HG02610 (cell line): ENCODE data around the gene OTOG.

Source experiments
- ATAC-seq: cut with Tn5 transposase; IDR thresholded peaks from one replicate; pipeline ENCODE4 v1.9.1; 2021; ENCODE audit warnings: mild to moderate bottlenecking, moderate library complexity; ENCODE audit not compliant: unreplicated experiment

OTOG gene

GRCh38 chr11:17519061-17519885 lies 27.8 kb upstream of the OTOG start:
- ATAC-seq = no peak

- ATAC-seq = no peak
Observed at GRCh38 chr11:17521106-17521900, 25.8 kb upstream of the OTOG start.

GRCh38 chr11:17522655-17523054 lies 24.4 kb upstream of the OTOG start:
- ATAC-seq = no peak

GRCh38 chr11:17524221-17524620 lies 22.8 kb upstream of the OTOG start:
- ATAC-seq = no peak

- ATAC-seq = no peak
Observed at GRCh38 chr11:17525570-17525969, 21.5 kb upstream of the OTOG start.

GRCh38 chr11:17526326-17526725 lies 20.7 kb upstream of the OTOG start:
- no peak for ATAC-seq

- ATAC-seq = no peak
Observed at GRCh38 chr11:17526931-17527627, 20.0 kb upstream of the OTOG start.

- no peak for ATAC-seq
Observed at GRCh38 chr11:17527628-17527995, 19.4 kb upstream of the OTOG start.

GRCh38 chr11:17528181-17528691 lies 18.8 kb upstream of the OTOG start:
- ATAC-seq = peak; percentile 68

- ATAC-seq = no peak
Observed at GRCh38 chr11:17528906-17529843, 17.9 kb upstream of the OTOG start.

- ATAC-seq = no peak
Observed at GRCh38 chr11:17529844-17530185, 17.2 kb upstream of the OTOG start.

- ATAC-seq = no peak
Observed at GRCh38 chr11:17531071-17531600, 15.9 kb upstream of the OTOG start.

- no peak for ATAC-seq
Observed at GRCh38 chr11:17531636-17532113, 15.4 kb upstream of the OTOG start.

- ATAC-seq = no peak
Observed at GRCh38 chr11:17532784-17533183, 14.3 kb upstream of the OTOG start.

GRCh38 chr11:17533341-17533740 lies 13.7 kb upstream of the OTOG start:
- no peak for ATAC-seq

- no peak for ATAC-seq
Observed at GRCh38 chr11:17533778-17534415, 13.2 kb upstream of the OTOG start.

GRCh38 chr11:17535488-17535887 lies 11.6 kb upstream of the OTOG start:
- no peak for ATAC-seq

- ATAC-seq = no peak
Observed at GRCh38 chr11:17537261-17537660, 9.8 kb upstream of the OTOG start.

GRCh38 chr11:17538054-17538453 lies 9.0 kb upstream of the OTOG start:
- no peak for ATAC-seq

GRCh38 chr11:17538731-17539130 lies 8.3 kb upstream of the OTOG start:
- ATAC-seq = no peak
